Metanephros (tissue), 1 donor: Measurements from ENCODE around the gene OR1N2. TPM values are rescaled to one million over a fixed set of nuclear protein-coding genes. Genes with fewer than 3 reads are reported as not detected.

Experiments
- total RNA-seq: library from RNA; depleted of rRNA; stranded (reverse); fragments of >200 nt; gene quantifications from one replicate; pipeline ENCODE4 v1.2.3, GENCODE V29; 2014

OR1N2 gene
- total RNA-seq = not detected

GRCh38 chr9:122552812-122553211, at the start of gene OR1N2:
TSS of gene OR1N2 (plus strand) at chr9:122553112. CDS start at chr9:122553212, 100 bp downstream.

GRCh38 chr9:122510502-122510901, 42.4 kb upstream of the OR1N2 start, which contains the start of gene OR1J2:
TSS of gene OR1J2 (plus strand) at chr9:122510802. CDS start at chr9:122510802, 0 bp downstream.

DNA sequence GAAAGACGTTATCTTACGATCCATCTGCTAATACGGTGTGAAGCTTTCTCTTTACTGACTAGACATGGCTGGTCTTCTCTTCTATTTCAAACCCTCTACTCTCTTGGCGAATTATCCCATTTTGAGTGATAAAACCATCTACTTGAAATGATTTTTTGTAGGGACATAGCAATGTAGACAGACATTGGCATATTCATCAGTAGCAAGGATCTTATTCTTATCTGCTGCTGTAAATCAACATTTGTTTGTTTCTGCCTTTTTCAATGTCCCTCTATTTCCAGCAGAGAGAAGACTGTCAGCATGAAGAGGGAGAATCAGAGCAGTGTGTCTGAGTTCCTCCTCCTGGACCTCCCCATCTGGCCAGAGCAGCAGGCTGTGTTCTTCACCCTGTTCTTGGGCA, 34.1 kb upstream of the OR1N2 start, which contains the start of gene OR1J4:
OR1J4 (plus strand) TSS at position 301 of the 400 bp plus-strand sequence; CDS start at position 301, 0 bp downstream.

GRCh38 chr9:122527193-122527592, 25.7 kb upstream of the OR1N2 start, which contains the start of gene OR1N1:
TSS of gene OR1N1 (minus strand) at chr9:122527293. CDS start at chr9:122527293, 0 bp downstream.

GRCh38 chr9:122583284-122583683, 30.4 kb downstream of the OR1N2 start, which contains the start of gene OR1L8:
TSS of gene OR1L8 (minus strand) at chr9:122583384. CDS start at chr9:122568477, 14,907 bp downstream.

Other genes with a start within 250 kb of the OR1N2 start
- 9.6 TPM for gene PTGS1, start 182.1 kb upstream of the OR1N2 start, total RNA-seq
- gene OR1J1, start 75.2 kb upstream of the OR1N2 start, total RNA-seq = not detected
- not detected for gene OR1J2, start 42.3 kb upstream of the OR1N2 start, total RNA-seq
- gene OR1J4, start 34.0 kb upstream of the OR1N2 start, total RNA-seq = not detected
- not detected for gene OR1N1, start 25.8 kb upstream of the OR1N2 start, total RNA-seq
- not detected for gene OR1L8, start 30.3 kb downstream of the OR1N2 start, total RNA-seq
- gene OR1Q1, start 61.6 kb downstream of the OR1N2 start, total RNA-seq = not detected
- gene OR1B1, start 104.5 kb downstream of the OR1N2 start, total RNA-seq = 0.23 TPM
- not detected for gene OR1L1, start 108.6 kb downstream of the OR1N2 start, total RNA-seq
- gene OR1L3, start 122.0 kb downstream of the OR1N2 start, total RNA-seq = not detected
- not detected for gene OR1L4, start 170.9 kb downstream of the OR1N2 start, total RNA-seq
- gene OR1L6, start 189.2 kb downstream of the OR1N2 start, total RNA-seq = not detected
- not detected for gene OR5C1, start 235.8 kb downstream of the OR1N2 start, total RNA-seq
- gene OR1K1, start 247.0 kb downstream of the OR1N2 start, total RNA-seq = not detected